Measurements from ENCODE around the gene KIAA1328. TPM values are rescaled to one million over a fixed set of nuclear protein-coding genes. Genes with fewer than 3 reads are reported as not detected.

KIAA1328 gene
- polyA plus RNA-seq, 1 of the 3 experiments (the other 2 are of a cell fraction): 2.6 TPM

DNA sequence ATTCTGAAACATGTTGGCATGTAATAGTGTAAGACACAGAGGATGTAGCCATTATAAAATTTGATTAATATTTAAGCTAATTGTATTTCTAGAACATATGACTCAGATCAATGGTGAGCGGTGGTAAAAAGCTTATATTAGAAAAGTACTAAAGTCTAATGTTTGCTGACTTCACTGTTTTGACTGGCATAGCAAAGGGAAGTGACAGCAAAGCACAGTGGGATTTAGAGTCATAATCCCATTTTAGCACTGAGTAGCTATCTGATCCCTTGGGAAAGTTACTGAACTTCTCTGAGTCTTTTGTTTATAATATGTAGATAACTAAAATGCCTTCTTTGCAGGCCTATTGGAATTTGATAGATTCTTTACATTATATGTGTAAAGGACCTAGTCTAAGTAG is 60.4 kb downstream of the KIAA1328 start:
- ChIA-PET CTCF (interaction anchor here (0.9 kb wide), 1 partner anchor 12 kb away, joined by 3 read pairs; no protein-coding TSS in a partner anchor), POLR2A (no interaction called here)
- no peaks in the 10 kb centered on the region for H3K27me3 ChIP-seq (ENCODE audit: insufficient read depth)
- H3K4me3 ChIP-seq (ENCODE audit: low read depth in 2 of 2, low read length in 1 of 2): no peak overlapping the region
- H3K36me3 ChIP-seq (replicated peaks in 1 of 2; ENCODE audit: control insufficient read depth in 1 of 2, insufficient read depth in 2 of 2, low read length in 1 of 2): peaks cover 0 to 6% of the 10 kb centered on the region in 2 experiments
- no peak overlapping the region for H3K27ac ChIP-seq (ENCODE audit: low read depth in 2 of 2, low read length in 1 of 2)
- H3K9me2 ChIP-seq: no peaks in the 10 kb centered on the region
- H3F3A ChIP-seq (replicated peaks; ENCODE audit: insufficient read depth): no peaks in the 10 kb centered on the region
- no peaks in the 10 kb centered on the region for H3K9me3 ChIP-seq
- no peak for TF ChIP-seq POLR2AphosphoS5 (IDR thresholded peaks at IDR 0.05; ENCODE audit: low read depth, low read length)
- no peak for TF ChIP-seq SMC3 (IDR thresholded peaks at IDR 0.05; ENCODE audit: low read depth, low read length)
- no peak for TF ChIP-seq EP300 (IDR thresholded peaks at IDR 0.05; ENCODE audit: borderline replicate concordance in 1 of 2, low read depth in 1 of 2, low read length in 1 of 2)
- TF ChIP-seq RXRA (IDR thresholded peaks at IDR 0.05; ENCODE audit: borderline replicate concordance, low read depth): no peak
- TF ChIP-seq, protein P1, sequence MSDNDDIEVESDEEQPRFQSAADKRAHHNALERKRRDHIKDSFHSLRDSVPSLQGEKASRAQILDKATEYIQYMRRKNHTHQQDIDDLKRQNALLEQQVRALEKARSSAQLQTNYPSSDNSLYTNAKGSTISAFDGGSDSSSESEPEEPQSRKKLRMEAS (IDR thresholded peaks at IDR 0.05; ENCODE audit: low read depth): no peak
- no peak for TF ChIP-seq GATA2 (CRISPR knock-in tag; IDR thresholded peaks at IDR 0.05)
- no peak for TF ChIP-seq TCF12 (IDR thresholded peaks at IDR 0.05)
- TF ChIP-seq RCOR1 (IDR thresholded peaks at IDR 0.05; ENCODE audit: low read length): no peak
- H3K9ac ChIP-seq: no peak overlapping the region
- no peak for DNase-seq
- no peak overlapping the region for H3K4me2 ChIP-seq
- no peaks in the 10 kb centered on the region for H4K20me1 ChIP-seq (ENCODE audit: insufficient read depth)
- no peaks in the 10 kb centered on the region for H3K79me2 ChIP-seq (ENCODE audit: insufficient read depth)
- 74% methylated on average over 1 of the region's 1 CpG for WGBS (ENCODE audit: low lambda C conversion rate)
- H3K4me1 ChIP-seq (ENCODE audit: control insufficient read depth in 1 of 2, insufficient read depth in 2 of 2, low read depth in 1 of 2, low read length in 1 of 2): peaks cover 0 to 13% of the 10 kb centered on the region in 2 experiments; a peak in 1 of 4 replicates
- no peak overlapping the region for H2AFZ ChIP-seq (ENCODE audit: low read depth)

DNA sequence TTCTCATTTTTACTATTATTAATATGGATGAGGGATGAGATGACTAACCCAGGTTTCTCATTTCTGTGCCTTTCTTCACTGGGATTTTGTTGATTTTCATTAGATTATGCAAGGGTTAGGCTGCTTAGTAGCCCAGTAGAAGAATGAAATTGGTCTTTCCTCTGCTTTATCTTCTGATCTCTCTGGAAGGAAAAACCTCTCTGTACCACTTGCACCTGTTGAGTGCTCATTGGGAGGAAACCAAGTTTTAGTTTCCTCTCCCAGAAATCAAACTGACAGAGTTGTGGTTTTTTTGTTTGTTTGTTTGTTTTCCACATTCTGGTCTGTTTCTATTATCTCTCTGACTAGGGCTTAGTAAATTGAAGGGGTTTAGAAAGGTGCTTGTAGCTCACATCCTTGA is 60.8 kb downstream of the KIAA1328 start:
- Histone ChIP-seq H3K9me2 (no peaks in the 10 kb centered on the region), H3K27me3 (ENCODE audit: insufficient read depth) (no peaks in the 10 kb centered on the region), H3K9ac (no peak overlapping the region), H3K27ac (ENCODE audit: low read depth in 2 of 2, low read length in 1 of 2) (no peak overlapping the region), H3K36me3 (replicated peaks in 1 of 2; ENCODE audit: control insufficient read depth in 1 of 2, insufficient read depth in 2 of 2, low read length in 1 of 2) (peaks cover 0 to 6% of the 10 kb centered on the region in 2 experiments), H4K20me1 (ENCODE audit: insufficient read depth) (no peaks in the 10 kb centered on the region), H3K4me1 (ENCODE audit: control insufficient read depth in 1 of 2, insufficient read depth in 2 of 2, low read depth in 1 of 2, low read length in 1 of 2) (peaks cover 0 to 13% of the 10 kb centered on the region in 2 experiments; a peak in 1 of 4 replicates), H3K9me3 (no peaks in the 10 kb centered on the region), H3K4me2 (no peak overlapping the region), H3K79me2 (ENCODE audit: insufficient read depth) (no peaks in the 10 kb centered on the region), H3F3A (replicated peaks; ENCODE audit: insufficient read depth) (no peaks in the 10 kb centered on the region), H2AFZ (ENCODE audit: low read depth) (no peak overlapping the region), H3K4me3 (ENCODE audit: low read depth in 2 of 2, low read length in 1 of 2) (no peak overlapping the region)
- no peak for DNase-seq
- ChIA-PET POLR2A (no interaction called here), CTCF (interaction anchor here (0.9 kb wide), 1 partner anchor 11 kb away, joined by 3 read pairs; no protein-coding TSS in a partner anchor)
- TF ChIP-seq MXI1 (IDR thresholded peaks at IDR 0.05; ENCODE audit: low read depth, low read length): no peak
- no peak for TF ChIP-seq CHD2 (IDR thresholded peaks at IDR 0.05; ENCODE audit: low read length, partially characterized antibody)
- no peak for TF ChIP-seq NRF1 (IDR thresholded peaks at IDR 0.05; ENCODE audit: low read depth, low read length)
- TF ChIP-seq SMC3 (IDR thresholded peaks at IDR 0.05; ENCODE audit: low read depth, low read length): no peak
- TF ChIP-seq ELF1 (IDR thresholded peaks at IDR 0.05): no peak
- TF ChIP-seq EP300 (IDR thresholded peaks at IDR 0.05; ENCODE audit: borderline replicate concordance in 1 of 2, low read depth in 1 of 2, low read length in 1 of 2): no peak
- TF ChIP-seq, protein P2, sequence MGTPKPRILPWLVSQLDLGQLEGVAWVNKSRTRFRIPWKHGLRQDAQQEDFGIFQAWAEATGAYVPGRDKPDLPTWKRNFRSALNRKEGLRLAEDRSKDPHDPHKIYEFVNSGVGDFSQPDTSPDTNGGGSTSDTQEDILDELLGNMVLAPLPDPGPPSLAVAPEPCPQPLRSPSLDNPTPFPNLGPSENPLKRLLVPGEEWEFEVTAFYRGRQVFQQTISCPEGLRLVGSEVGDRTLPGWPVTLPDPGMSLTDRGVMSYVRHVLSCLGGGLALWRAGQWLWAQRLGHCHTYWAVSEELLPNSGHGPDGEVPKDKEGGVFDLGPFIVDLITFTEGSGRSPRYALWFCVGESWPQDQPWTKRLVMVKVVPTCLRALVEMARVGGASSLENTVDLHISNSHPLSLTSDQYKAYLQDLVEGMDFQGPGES (IDR thresholded peaks at IDR 0.05; ENCODE audit: low read depth, low read length): no peak

All from SK-N-SH (cell line).